WTC11 (cell line): ENCODE measurements around the gene CALHM1.
"Not testable (repeated sequence)": the region's sequence is repeated elsewhere in the genome, so short reads cannot be mapped to it uniquely, and the experiment has no call there.

ENCODE experiments used
- CBFB ChIP-seq: sonication (generic); formaldehyde crosslinking; IDR thresholded peaks from 2 replicates; pipeline ENCODE4 v1.8.1; 2022; ENCODE audit warnings: mild to moderate bottlenecking, low read depth, missing genetic modification reagents
- CREB1 ChIP-seq: sonication (generic); formaldehyde crosslinking; IDR thresholded peaks from 2 replicates; pipeline ENCODE4 v1.8.0; 2023; ENCODE audit warnings: mild to moderate bottlenecking, missing genetic modification reagents
- CTCF ChIP-seq: fragments of 200-600 bp; IDR thresholded peaks from 2 replicates; pipeline ENCODE4 v1.8.0; 2022; ENCODE audit warnings: antibody characterized with exemption
- JUN ChIP-seq: sonication (generic); formaldehyde crosslinking; IDR thresholded peaks from 2 replicates; pipeline ENCODE4 v1.8.0; 2023; ENCODE audit warnings: mild to moderate bottlenecking, missing genetic modification reagents
- MAX ChIP-seq: sonication (generic); formaldehyde crosslinking; IDR thresholded peaks from 2 replicates; pipeline ENCODE4 v1.8.0; 2022; ENCODE audit warnings: mild to moderate bottlenecking, missing genetic modification reagents
- MXD4 ChIP-seq: fragments of 250-450 bp; sonication (Bioruptor Pico); IDR thresholded peaks from 2 replicates; pipeline ENCODE4 v1.8.0; 2021; ENCODE audit warnings: mild to moderate bottlenecking, moderate library complexity, borderline replicate concordance
- NFE2L1 ChIP-seq: sonication (generic); formaldehyde crosslinking; IDR thresholded peaks from 2 replicates; pipeline ENCODE4 v1.8.1; 2023; ENCODE audit warnings: missing genetic modification reagents
- NR3C1 ChIP-seq: sonication (generic); formaldehyde crosslinking; conservative IDR thresholded peaks from 2 replicates; pipeline ENCODE4 v1.8.1; 2023; ENCODE audit warnings: low read depth, mild to moderate bottlenecking, missing genetic modification reagents
- SMAD3 ChIP-seq: sonication (generic); formaldehyde crosslinking; IDR thresholded peaks from 2 replicates; pipeline ENCODE4 v1.8.0; 2022; ENCODE audit warnings: missing genetic modification reagents, mild to moderate bottlenecking, borderline replicate concordance
- TEAD4 ChIP-seq: sonication (generic); formaldehyde crosslinking; IDR thresholded peaks from 2 replicates; pipeline ENCODE4 v1.8.0; 2022; ENCODE audit warnings: mild to moderate bottlenecking, missing genetic modification reagents
- USF2 ChIP-seq: sonication (generic); formaldehyde crosslinking; IDR thresholded peaks from 2 replicates; pipeline ENCODE4 v1.8.1; 2023; ENCODE audit warnings: mild to moderate bottlenecking, missing genetic modification reagents, moderate library complexity

- TF ChIP-seq MXD4; NFE2L1 (CRISPR knock-in tag); CTCF; SMAD3 (CRISPR knock-in tag); CBFB (CRISPR knock-in tag); CREB1 (CRISPR knock-in tag); JUN; MAX; TEAD4; NR3C1 (CRISPR knock-in tag); USF2 (CRISPR knock-in tag): not testable (repeated sequence)
Measured at GRCh38 chr10:103417148-103417469, 41.6 kb downstream of the CALHM1 start.
